ENCODE data around the gene IQCM.

GRCh38 chr4:149825336-149825735 is 9.7 kb upstream of the IQCM start:
- TF ChIP-seq POLR2AphosphoS5 (IDR thresholded peaks at IDR 0.05) (no peak), POLR2A (IDR thresholded peaks at IDR 0.05) (no peak), CTCF (IDR thresholded peaks at IDR 0.05) (no peak)

Data from breast epithelium (tissue), 3 donors.